ENCODE measurements around the gene PLEKHA5.

PLEKHA5 gene

GRCh38 chr12:19138956-19139355, 9.4 kb downstream of the PLEKHA5 start:
- TF ChIP-seq CTCF (IDR thresholded peaks at IDR 0.05; ENCODE audit: insufficient read depth, low read length, missing control alignments): no peak
- ChIA-PET CTCF (interaction anchor here (0.9 kb wide), 1 partner anchor 980 kb away, joined by 3 read pairs; no protein-coding TSS in a partner anchor), POLR2A (no interaction called here)

GRCh38 chr12:19139615-19140194, 10.2 kb downstream of the PLEKHA5 start:
- TF ChIP-seq CTCF (IDR thresholded peaks at IDR 0.05; ENCODE audit: insufficient read depth, low read length, missing control alignments): no peak
- CTCF ChIA-PET: interaction anchor here (0.9 kb wide), 1 partner anchor 980 kb away, joined by 3 read pairs; no protein-coding TSS in a partner anchor
- DNase-seq (ENCODE audit: low read depth, low spot score): no peak
- POLR2A ChIA-PET: no interaction called here
- no peak overlapping the region for H3K4me3 ChIP-seq (ENCODE audit: low read depth, low read length)

More at GRCh38 chr12:19138956-19139355, 9.4 kb downstream of the PLEKHA5 start:
- DNase-seq (ENCODE audit: low read depth, low spot score): no peak
- H3K4me3 ChIP-seq (ENCODE audit: low read depth, low read length): no peak overlapping the region

DNA sequence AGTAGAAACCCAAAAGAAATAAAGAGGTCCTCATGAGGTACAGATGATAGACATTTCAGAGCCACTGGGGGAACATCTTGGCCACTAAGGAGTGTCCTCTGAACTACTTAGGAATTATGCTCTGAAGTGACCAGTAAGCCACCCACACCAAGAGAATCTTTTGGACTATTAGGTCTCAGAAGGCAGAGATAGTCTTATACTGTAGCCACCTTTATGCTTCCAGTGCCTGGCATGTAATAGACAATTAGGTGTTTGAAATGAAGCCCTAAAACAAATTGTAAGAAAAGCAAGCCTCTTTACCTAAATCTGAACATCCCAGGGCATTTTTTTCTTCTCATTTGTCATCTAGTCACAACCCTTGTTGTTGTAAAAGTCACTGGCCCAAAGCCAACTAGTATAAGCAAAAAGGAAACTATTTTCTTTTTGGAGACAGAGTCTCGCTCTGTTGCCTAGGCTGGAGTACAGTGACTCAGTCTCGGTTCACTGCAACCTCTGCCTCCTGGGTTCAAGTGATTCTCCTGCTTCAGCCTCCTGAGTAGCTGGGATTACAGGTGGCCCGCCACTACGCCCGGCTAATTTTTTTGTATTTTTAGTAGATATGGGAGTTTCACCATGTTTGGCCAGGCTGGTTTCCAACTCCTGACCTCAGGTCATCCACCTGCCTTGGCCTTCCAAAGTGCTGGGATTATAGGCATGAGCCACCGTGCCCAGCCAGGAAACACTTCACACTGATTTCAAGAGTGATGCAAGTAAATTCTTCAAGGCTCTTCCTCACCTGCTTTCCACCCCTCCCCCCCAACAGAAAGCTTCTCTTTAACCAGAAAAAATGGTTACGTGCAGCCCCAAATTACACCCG, 11.1 kb downstream of the PLEKHA5 start:
- no peak for TF ChIP-seq CTCF (IDR thresholded peaks at IDR 0.05; ENCODE audit: insufficient read depth, low read length, missing control alignments)
- ChIA-PET CTCF (interaction anchor here (0.6 kb wide), 1 partner anchor 260 kb away, joined by 3 read pairs; no protein-coding TSS in a partner anchor), POLR2A (no interaction called here)
- no peak overlapping the region for H3K4me3 ChIP-seq (ENCODE audit: low read depth, low read length)
- DNase-seq (ENCODE audit: low read depth, low spot score): no peak

DNA sequence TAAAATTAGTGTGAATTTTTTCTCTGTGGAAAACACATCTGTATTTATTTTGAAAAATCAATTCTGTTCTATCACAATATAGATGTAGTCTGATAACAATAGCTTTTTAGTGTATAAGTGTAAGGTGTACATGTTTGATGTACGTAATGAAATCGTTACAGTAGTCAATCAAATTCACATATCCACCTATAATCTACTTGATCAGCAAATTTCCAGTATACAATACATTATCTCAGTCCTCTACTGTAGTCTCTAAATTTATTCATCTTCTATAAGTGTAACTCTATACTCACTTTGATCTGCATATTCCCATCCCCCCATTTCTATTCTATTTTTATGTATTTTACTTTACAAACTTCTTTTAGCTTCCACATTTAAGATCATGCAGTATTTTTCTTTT, 13.0 kb downstream of the PLEKHA5 start:
- POLR2A ChIA-PET: no interaction called here
- DNase-seq (ENCODE audit: low read depth, low spot score): no peak
- no peak overlapping the region for H3K4me3 ChIP-seq (ENCODE audit: low read depth, low read length)
- no peak for TF ChIP-seq CTCF (IDR thresholded peaks at IDR 0.05; ENCODE audit: insufficient read depth, low read length, missing control alignments)
- CTCF ChIA-PET: interaction anchor here (0.6 kb wide), 1 partner anchor 18 kb away, joined by 3 read pairs; no protein-coding TSS in a partner anchor

DNA sequence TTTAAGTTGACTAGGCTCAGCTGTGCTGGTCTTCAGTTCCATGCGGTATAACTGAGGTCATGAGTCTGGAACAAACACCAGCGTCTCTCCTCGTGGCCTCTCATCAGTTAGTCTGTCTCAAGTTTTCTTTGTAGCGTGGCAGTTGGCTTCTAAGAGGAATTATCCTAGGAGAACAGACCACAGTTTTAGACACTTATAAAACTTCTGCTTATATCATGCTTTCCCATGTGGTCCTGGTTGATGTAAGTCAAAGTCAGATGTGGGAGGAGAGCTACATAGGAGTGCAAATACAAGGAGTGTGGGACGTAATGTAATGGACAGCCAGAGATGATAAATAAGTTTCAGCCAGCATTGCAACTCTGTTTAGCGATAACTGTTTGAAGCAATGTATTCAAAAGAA, 14.8 kb downstream of the PLEKHA5 start:
- CTCF ChIA-PET: interaction anchor here (1.0 kb wide), 1 partner anchor 12 kb away, joined by 4 read pairs; no protein-coding TSS in a partner anchor

More for the DNA sequence above, 14.8 kb downstream of the PLEKHA5 start:
- H3K4me3 ChIP-seq (ENCODE audit: low read depth, low read length): no peak overlapping the region
- DNase-seq (ENCODE audit: low read depth, low spot score): no peak
- TF ChIP-seq CTCF (IDR thresholded peaks at IDR 0.05; ENCODE audit: insufficient read depth, low read length, missing control alignments): no peak
- POLR2A ChIA-PET: no interaction called here
